Measurements from ENCODE around the gene CNPY1. TPM values are rescaled to one million over a fixed set of nuclear protein-coding genes. Genes with fewer than 3 reads are reported as not detected.

The CNPY1 gene
- total and polyA plus RNA-seq, 5 experiments from 2014 or later, result not detected

- Mint-ChIP-seq H3K27ac (no peak overlapping the region), H3K4me1 (no peaks in the 10 kb centered on the region), H3K4me3 (no peak overlapping the region), H3K27me3 (peaks cover 2 to 42% (median 7%) of the 10 kb centered on the region in 5 donors), H3K9me3 (no peaks in the 10 kb centered on the region), H3K36me3 (no peaks in the 10 kb centered on the region)
- DNase-seq, result no peak
- no peak for ATAC-seq
- POLR2A ChIA-PET, result interaction anchor here (0.6 kb wide), 1 partner anchor 64 kb away, joined by 3 read pairs; no protein-coding TSS in a partner anchor
These were observed 14.0 kb upstream of the CNPY1 start for GRCh38 chr7:155560196-155560885.

GRCh38 chr7:155559519-155560108 is 13.3 kb upstream of the CNPY1 start:
- H3K4me3 Mint-ChIP-seq, result no peak overlapping the region
- no peaks in the 10 kb centered on the region for H3K4me1 Mint-ChIP-seq
- no peak overlapping the region for H3K27ac Mint-ChIP-seq
- H3K9me3 Mint-ChIP-seq, result no peaks in the 10 kb centered on the region
- no peak for ATAC-seq
- POLR2A ChIA-PET, result interaction anchor here (0.6 kb wide), 1 partner anchor 64 kb away, joined by 3 read pairs; no protein-coding TSS in a partner anchor
- no peaks in the 10 kb centered on the region for H3K36me3 Mint-ChIP-seq
- DNase-seq, result no peak
- H3K27me3 Mint-ChIP-seq, result peaks cover 2 to 47% (median 7%) of the 10 kb centered on the region in 5 donors

- H3K27ac Mint-ChIP-seq, result no peak overlapping the region
- ATAC-seq (no peak), DNase-seq (no peak)
- H3K9me3 Mint-ChIP-seq, result no peaks in the 10 kb centered on the region
- H3K4me1 Mint-ChIP-seq, result no peaks in the 10 kb centered on the region
- no peaks in the 10 kb centered on the region for H3K36me3 Mint-ChIP-seq
- POLR2A ChIA-PET, result no interaction called here
- no peak overlapping the region for H3K4me3 Mint-ChIP-seq
- peaks cover 2 to 53% (median 7%) of the 10 kb centered on the region in 5 donors for H3K27me3 Mint-ChIP-seq
These were observed 12.6 kb upstream of the CNPY1 start for GRCh38 chr7:155558961-155559360.

GRCh38 chr7:155558351-155558750 is 12.0 kb upstream of the CNPY1 start:
- POLR2A ChIA-PET, result no interaction called here
- no peaks in the 10 kb centered on the region for H3K36me3 Mint-ChIP-seq
- peaks cover 2 to 53% (median 7%) of the 10 kb centered on the region in 5 donors for H3K27me3 Mint-ChIP-seq
- no peaks in the 10 kb centered on the region for H3K9me3 Mint-ChIP-seq
- H3K4me3 Mint-ChIP-seq, result no peak overlapping the region
- DNase-seq (no peak), ATAC-seq (no peak)
- peak overlapping the region in 2 of 10 donors; percentile 24 to 29 for H3K27ac Mint-ChIP-seq
- H3K4me1 Mint-ChIP-seq, result no peaks in the 10 kb centered on the region

GRCh38 chr7:155557778-155558177 is 11.4 kb upstream of the CNPY1 start:
- POLR2A ChIA-PET, result no interaction called here
- peaks cover 2 to 53% (median 7%) of the 10 kb centered on the region in 5 donors for H3K27me3 Mint-ChIP-seq
- no peak for ATAC-seq

GRCh38 chr7:155556763-155557162 is 10.4 kb upstream of the CNPY1 start:
- no peak overlapping the region for H3K4me3 Mint-ChIP-seq
- no peaks in the 10 kb centered on the region for H3K4me1 Mint-ChIP-seq
- H3K36me3 Mint-ChIP-seq, result no peaks in the 10 kb centered on the region
- H3K9me3 Mint-ChIP-seq, result no peaks in the 10 kb centered on the region
- POLR2A ChIA-PET, result no interaction called here
- ATAC-seq, result no peak
- DNase-seq, result no peak
- H3K27ac Mint-ChIP-seq, result no peak overlapping the region
- H3K27me3 Mint-ChIP-seq, result peaks cover 2 to 53% (median 9%) of the 10 kb centered on the region in 5 donors

More at GRCh38 chr7:155557778-155558177, 11.4 kb upstream of the CNPY1 start:
- H3K4me3 Mint-ChIP-seq, result no peak overlapping the region
- no peak overlapping the region for H3K27ac Mint-ChIP-seq
- no peaks in the 10 kb centered on the region for H3K36me3 Mint-ChIP-seq
- H3K9me3 Mint-ChIP-seq, result no peaks in the 10 kb centered on the region
- DNase-seq, result no peak
- H3K4me1 Mint-ChIP-seq, result no peaks in the 10 kb centered on the region

- H3K27ac Mint-ChIP-seq, result no peak overlapping the region
- DNase-seq, result no peak
- no peaks in the 10 kb centered on the region for H3K36me3 Mint-ChIP-seq
- H3K9me3 Mint-ChIP-seq, result no peaks in the 10 kb centered on the region
- no peak overlapping the region for H3K4me3 Mint-ChIP-seq
- no peaks in the 10 kb centered on the region for H3K4me1 Mint-ChIP-seq
- POLR2A ChIA-PET, result no interaction called here
- H3K27me3 Mint-ChIP-seq, result peaks cover 0 to 38% (median 7%) of the 10 kb centered on the region in 5 donors
- ATAC-seq, result no peak
These were observed 8.8 kb upstream of the CNPY1 start for GRCh38 chr7:155555116-155555695.

GRCh38 chr7:155553871-155554270 is 7.5 kb upstream of the CNPY1 start:
- peaks cover 0 to 32% (median 5%) of the 10 kb centered on the region in 5 donors for H3K27me3 Mint-ChIP-seq
- POLR2A ChIA-PET, result no interaction called here
- no peak overlapping the region for H3K4me3 Mint-ChIP-seq
- H3K4me1 Mint-ChIP-seq, result no peaks in the 10 kb centered on the region
- DNase-seq, result no peak
- ATAC-seq, result no peak
- H3K36me3 Mint-ChIP-seq, result no peaks in the 10 kb centered on the region
- no peaks in the 10 kb centered on the region for H3K9me3 Mint-ChIP-seq
- no peak overlapping the region for H3K27ac Mint-ChIP-seq

- Mint-ChIP-seq H3K4me3 (no peak overlapping the region), H3K36me3 (no peaks in the 10 kb centered on the region), H3K27me3 (peaks cover 0 to 14% (median 3%) of the 10 kb centered on the region in 5 donors), H3K4me1 (no peaks in the 10 kb centered on the region), H3K27ac (no peak overlapping the region), H3K9me3 (no peaks in the 10 kb centered on the region)
- POLR2A ChIA-PET, result no interaction called here
- DNase-seq, result no peak
- no peak for ATAC-seq
These were observed 5.6 kb upstream of the CNPY1 start for GRCh38 chr7:155551785-155552611.

GRCh38 chr7:155550916-155551315 is 4.6 kb upstream of the CNPY1 start:
- POLR2A ChIA-PET, result no interaction called here
- H3K27ac Mint-ChIP-seq, result no peak overlapping the region

GRCh38 chr7:155549226-155549625 is 2.9 kb upstream of the CNPY1 start:
- Mint-ChIP-seq H3K9me3 (no peaks in the 10 kb centered on the region), H3K36me3 (no peaks in the 10 kb centered on the region), H3K4me1 (no peaks in the 10 kb centered on the region), H3K27ac (no peak overlapping the region), H3K27me3 (peaks cover 0 to 7% (median 0%) of the 10 kb centered on the region in 5 donors), H3K4me3 (no peak overlapping the region)
- DNase-seq (no peak), ATAC-seq (no peak)
- POLR2A ChIA-PET, result no interaction called here

More at GRCh38 chr7:155550916-155551315, 4.6 kb upstream of the CNPY1 start:
- Mint-ChIP-seq H3K36me3 (no peaks in the 10 kb centered on the region), H3K4me1 (no peaks in the 10 kb centered on the region), H3K4me3 (no peak overlapping the region), H3K9me3 (no peaks in the 10 kb centered on the region), H3K27me3 (peaks cover 0 to 10% (median 2%) of the 10 kb centered on the region in 5 donors)
- no peak for ATAC-seq
- no peak for DNase-seq

GRCh38 chr7:155547161-155547791 is 917 bp upstream of the CNPY1 start:
- Mint-ChIP-seq H3K4me3 (no peak overlapping the region), H3K36me3 (no peaks in the 10 kb centered on the region), H3K9me3 (no peaks in the 10 kb centered on the region), H3K27me3 (peaks cover 0 to 6% (median 0%) of the 10 kb centered on the region in 5 donors), H3K27ac (no peak overlapping the region), H3K4me1 (no peaks in the 10 kb centered on the region)
- DNase-seq (no peak), ATAC-seq (no peak)
- POLR2A ChIA-PET, result no interaction called here

Data from naive thymus-derived CD8-positive, alpha-beta T cell (primary cell).